ENCODE results near the gene ARMH1. TPM values are rescaled to one million over a fixed set of nuclear protein-coding genes. Genes with fewer than 3 reads are reported as not detected.
A peak's percentile ranks its signal among the peaks of the same experiment; 100 is the strongest.

Gene ARMH1
- total and polyA plus RNA-seq, 5 donors from 2014 or later: 3.0 to 24.8 (median 4.9) TPM

GRCh38 chr1:44632598-44632997, 41.9 kb upstream of the ARMH1 start:
- Mint-ChIP-seq H3K36me3 (peaks cover 24% of the 10 kb centered on the region), H3K4me1 (peaks cover 0 to 54% (median 33%) of the 10 kb centered on the region in 4 donors), H3K27ac (peak overlapping the region; percentile 92 to 96 (median 94)), H3K9me3 (peaks cover 0 to 1% (median 0%) of the 10 kb centered on the region in 7 donors), H3K4me3 (peak overlapping the region; percentile 91 to 98 (median 94)), H3K27me3 (no peaks in the 10 kb centered on the region)
- DNase-seq: no peak
- no peak for ATAC-seq (ENCODE audit: low read depth in 2 of 2)
- Histone ChIP-seq H3K36me3 (ENCODE audit: control insufficient read depth, insufficient read depth, low read length) (peaks cover 48% of the 10 kb centered on the region), H3K27ac (ENCODE audit: insufficient read depth, low read length, poor library complexity, severe bottlenecking) (peak overlapping the region; percentile 85), H3K27me3 (ENCODE audit: control insufficient read depth, insufficient read depth, low read length) (no peaks in the 10 kb centered on the region), H3K4me1 (ENCODE audit: control insufficient read depth, insufficient read depth, low read length, poor library complexity, severe bottlenecking) (peaks cover 22% of the 10 kb centered on the region), H3K4me3 (ENCODE audit: low read depth, low read length) (peak overlapping the region; percentile 69), H3K9me3 (ENCODE audit: control insufficient read depth in 2 of 2, low read length in 2 of 2) (no peaks in the 10 kb centered on the region)

- H3K36me3 ChIP-seq (ENCODE audit: control insufficient read depth, insufficient read depth, low read length): peaks cover 69% of the 10 kb centered on the region
- H3K4me3 ChIP-seq (ENCODE audit: low read depth, low read length): no peak overlapping the region
- peaks cover 31% of the 10 kb centered on the region for H3K36me3 Mint-ChIP-seq
- no peak overlapping the region for H3K27ac ChIP-seq (ENCODE audit: insufficient read depth, low read length, poor library complexity, severe bottlenecking)
- peaks cover 0 to 58% (median 34%) of the 10 kb centered on the region in 4 donors for H3K4me1 Mint-ChIP-seq
- no peaks in the 10 kb centered on the region for H3K9me3 ChIP-seq (ENCODE audit: control insufficient read depth in 2 of 2, low read length in 2 of 2)
- no peak for ATAC-seq (ENCODE audit: low read depth in 2 of 2)
- H3K9me3 Mint-ChIP-seq: no peaks in the 10 kb centered on the region
- H3K4me3 Mint-ChIP-seq: peak overlapping the region in 1 of 4 donors; percentile 98
- no peak for DNase-seq
- peaks cover 22% of the 10 kb centered on the region for H3K4me1 ChIP-seq (ENCODE audit: control insufficient read depth, insufficient read depth, low read length, poor library complexity, severe bottlenecking)
- H3K27me3 Mint-ChIP-seq: no peaks in the 10 kb centered on the region
- H3K27me3 ChIP-seq (ENCODE audit: control insufficient read depth, insufficient read depth, low read length): no peaks in the 10 kb centered on the region
- peak overlapping the region in 2 of 3 donors; percentile 67 to 77 for H3K27ac Mint-ChIP-seq
These were observed 39.8 kb upstream of the ARMH1 start for GRCh38 chr1:44634606-44635189.

GRCh38 chr1:44635439-44635838, 39.1 kb upstream of the ARMH1 start:
- no peak overlapping the region for H3K4me3 Mint-ChIP-seq
- Histone ChIP-seq H3K36me3 (ENCODE audit: control insufficient read depth, insufficient read depth, low read length) (peaks cover 75% of the 10 kb centered on the region), H3K27ac (ENCODE audit: insufficient read depth, low read length, poor library complexity, severe bottlenecking) (no peak overlapping the region), H3K27me3 (ENCODE audit: control insufficient read depth, insufficient read depth, low read length) (no peaks in the 10 kb centered on the region), H3K4me3 (ENCODE audit: low read depth, low read length) (no peak overlapping the region), H3K4me1 (ENCODE audit: control insufficient read depth, insufficient read depth, low read length, poor library complexity, severe bottlenecking) (peaks cover 22% of the 10 kb centered on the region), H3K9me3 (ENCODE audit: control insufficient read depth in 2 of 2, low read length in 2 of 2) (no peaks in the 10 kb centered on the region)
- no peaks in the 10 kb centered on the region for H3K9me3 Mint-ChIP-seq
- no peaks in the 10 kb centered on the region for H3K27me3 Mint-ChIP-seq
- peaks cover 0 to 57% (median 34%) of the 10 kb centered on the region in 4 donors for H3K4me1 Mint-ChIP-seq
- peaks cover 31% of the 10 kb centered on the region for H3K36me3 Mint-ChIP-seq
- ATAC-seq (ENCODE audit: low read depth in 2 of 2) (no peak), DNase-seq (no peak)
- H3K27ac Mint-ChIP-seq: no peak overlapping the region

GRCh38 chr1:44636083-44636687, 38.3 kb upstream of the ARMH1 start:
- Histone ChIP-seq H3K4me1 (ENCODE audit: control insufficient read depth, insufficient read depth, low read length, poor library complexity, severe bottlenecking) (peaks cover 22% of the 10 kb centered on the region), H3K27ac (ENCODE audit: insufficient read depth, low read length, poor library complexity, severe bottlenecking) (no peak overlapping the region), H3K4me3 (ENCODE audit: low read depth, low read length) (no peak overlapping the region), H3K9me3 (ENCODE audit: control insufficient read depth in 2 of 2, low read length in 2 of 2) (no peaks in the 10 kb centered on the region), H3K36me3 (ENCODE audit: control insufficient read depth, insufficient read depth, low read length) (peaks cover 83% of the 10 kb centered on the region), H3K27me3 (ENCODE audit: control insufficient read depth, insufficient read depth, low read length) (no peaks in the 10 kb centered on the region)
- H3K27ac Mint-ChIP-seq: no peak overlapping the region
- no peaks in the 10 kb centered on the region for H3K9me3 Mint-ChIP-seq
- H3K36me3 Mint-ChIP-seq: peaks cover 31% of the 10 kb centered on the region
- DNase-seq (no peak), ATAC-seq (ENCODE audit: low read depth in 2 of 2) (no peak)
- peaks cover 0 to 49% (median 28%) of the 10 kb centered on the region in 4 donors for H3K4me1 Mint-ChIP-seq
- H3K27me3 Mint-ChIP-seq: no peaks in the 10 kb centered on the region
- H3K4me3 Mint-ChIP-seq: peak overlapping the region in 1 of 4 donors; percentile 44

- peaks cover 35% of the 10 kb centered on the region for H3K36me3 Mint-ChIP-seq
- ATAC-seq (ENCODE audit: low read depth in 2 of 2): no peak
- no peak for DNase-seq
- Histone ChIP-seq H3K4me1 (ENCODE audit: control insufficient read depth, insufficient read depth, low read length, poor library complexity, severe bottlenecking) (peaks cover 18% of the 10 kb centered on the region), H3K4me3 (ENCODE audit: low read depth, low read length) (no peak overlapping the region), H3K36me3 (ENCODE audit: control insufficient read depth, insufficient read depth, low read length) (peaks cover 90% of the 10 kb centered on the region), H3K27ac (ENCODE audit: insufficient read depth, low read length, poor library complexity, severe bottlenecking) (no peak overlapping the region), H3K27me3 (ENCODE audit: control insufficient read depth, insufficient read depth, low read length) (no peaks in the 10 kb centered on the region), H3K9me3 (ENCODE audit: control insufficient read depth in 2 of 2, low read length in 2 of 2) (no peaks in the 10 kb centered on the region)
- peaks cover 0 to 49% (median 26%) of the 10 kb centered on the region in 4 donors for H3K4me1 Mint-ChIP-seq
- H3K27ac Mint-ChIP-seq: no peak overlapping the region
- H3K9me3 Mint-ChIP-seq: no peaks in the 10 kb centered on the region
- peak overlapping the region in 1 of 4 donors; percentile 19 for H3K4me3 Mint-ChIP-seq
- H3K27me3 Mint-ChIP-seq: no peaks in the 10 kb centered on the region
These were observed 37.6 kb upstream of the ARMH1 start for GRCh38 chr1:44636688-44637598.

- no peak overlapping the region for H3K27ac Mint-ChIP-seq
- Histone ChIP-seq H3K4me1 (ENCODE audit: control insufficient read depth, insufficient read depth, low read length, poor library complexity, severe bottlenecking) (peaks cover 12% of the 10 kb centered on the region), H3K27me3 (ENCODE audit: control insufficient read depth, insufficient read depth, low read length) (no peaks in the 10 kb centered on the region), H3K4me3 (ENCODE audit: low read depth, low read length) (no peak overlapping the region), H3K27ac (ENCODE audit: insufficient read depth, low read length, poor library complexity, severe bottlenecking) (no peak overlapping the region), H3K9me3 (ENCODE audit: control insufficient read depth in 2 of 2, low read length in 2 of 2) (no peaks in the 10 kb centered on the region), H3K36me3 (ENCODE audit: control insufficient read depth, insufficient read depth, low read length) (peaks cover 98% of the 10 kb centered on the region)
- DNase-seq (no peak), ATAC-seq (ENCODE audit: low read depth in 2 of 2) (no peak)
- H3K4me3 Mint-ChIP-seq: no peak overlapping the region
- H3K4me1 Mint-ChIP-seq: peaks cover 0 to 48% (median 26%) of the 10 kb centered on the region in 4 donors
- no peaks in the 10 kb centered on the region for H3K9me3 Mint-ChIP-seq
- no peaks in the 10 kb centered on the region for H3K27me3 Mint-ChIP-seq
- peaks cover 40% of the 10 kb centered on the region for H3K36me3 Mint-ChIP-seq
These were observed 36.7 kb upstream of the ARMH1 start for GRCh38 chr1:44637702-44638411.

GRCh38 chr1:44640200-44640853, 34.2 kb upstream of the ARMH1 start:
- Mint-ChIP-seq H3K36me3 (peaks cover 47% of the 10 kb centered on the region), H3K9me3 (no peaks in the 10 kb centered on the region), H3K4me3 (no peak overlapping the region), H3K27ac (peak overlapping the region in 1 of 3 donors; percentile 48), H3K27me3 (no peaks in the 10 kb centered on the region), H3K4me1 (peaks cover 0 to 29% (median 10%) of the 10 kb centered on the region in 4 donors)
- no peaks in the 10 kb centered on the region for H3K4me1 ChIP-seq (ENCODE audit: control insufficient read depth, insufficient read depth, low read length, poor library complexity, severe bottlenecking)
- DNase-seq: no peak
- no peaks in the 10 kb centered on the region for H3K9me3 ChIP-seq (ENCODE audit: control insufficient read depth in 2 of 2, low read length in 2 of 2)
- ATAC-seq (ENCODE audit: low read depth in 2 of 2): no peak
- no peak overlapping the region for H3K27ac ChIP-seq (ENCODE audit: insufficient read depth, low read length, poor library complexity, severe bottlenecking)
- H3K27me3 ChIP-seq (ENCODE audit: control insufficient read depth, insufficient read depth, low read length): no peaks in the 10 kb centered on the region
- H3K36me3 ChIP-seq (ENCODE audit: control insufficient read depth, insufficient read depth, low read length): peaks cover 99% of the 10 kb centered on the region
- no peak overlapping the region for H3K4me3 ChIP-seq (ENCODE audit: low read depth, low read length)
